GM19455 (cell line): ENCODE data around the gene NANOS2.

ENCODE experiments used
- ATAC-seq: cut with Tn5 transposase; IDR thresholded peaks from one replicate; pipeline ENCODE4 v1.9.1; 2021; ENCODE audit not compliant: unreplicated experiment

Gene NANOS2

DNA sequence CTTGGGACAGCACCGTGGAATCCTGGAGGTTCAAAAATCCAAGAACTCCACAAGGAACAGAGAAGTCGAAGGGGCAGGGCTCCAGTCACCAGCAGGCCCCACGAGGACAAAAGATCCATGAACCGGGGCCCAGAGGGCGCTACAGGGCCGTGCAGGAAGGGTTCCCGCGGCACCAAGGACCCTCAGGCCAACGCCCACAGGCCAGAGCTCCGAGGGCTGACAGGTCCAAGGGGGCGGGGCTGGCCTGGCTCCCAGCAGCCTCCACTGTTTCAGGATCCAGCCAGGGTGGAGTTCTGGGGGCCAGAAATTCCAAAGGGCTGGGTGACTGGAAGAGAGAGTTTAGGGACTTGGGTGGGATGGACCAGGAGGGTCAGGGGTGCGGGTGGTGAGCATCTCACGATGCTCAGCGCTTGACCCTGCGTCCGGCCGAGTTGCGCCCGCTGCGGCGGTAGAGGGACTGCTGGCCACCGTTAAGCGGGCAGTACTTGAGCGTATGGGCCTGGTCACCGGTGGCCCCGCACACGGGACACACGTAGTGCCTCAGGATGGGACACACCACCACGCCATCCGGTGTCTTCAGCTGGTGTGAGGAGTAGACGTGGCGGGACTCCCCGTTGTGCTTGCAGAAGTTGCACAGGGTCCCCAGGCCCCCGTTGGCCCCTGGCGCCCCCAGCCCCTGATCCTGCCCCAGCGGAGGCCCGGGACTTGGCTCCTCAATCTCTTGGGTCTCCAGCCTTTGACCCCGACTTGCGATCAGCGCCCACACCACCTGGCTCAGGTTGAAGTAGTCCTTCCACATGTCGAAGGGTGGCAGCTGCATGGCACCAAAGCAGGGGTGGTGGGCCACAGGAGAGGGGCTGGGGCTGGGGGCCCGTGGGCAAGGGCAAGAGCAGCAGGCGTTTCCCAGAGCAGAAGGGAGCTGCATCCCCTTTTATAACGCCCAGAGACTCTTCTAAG, at the start of gene NANOS2:
NANOS2 (minus strand) TSS at position 905 of the 957 bp plus-strand sequence; CDS start at position 820, 85 bp downstream.
- no peak for ATAC-seq

DNA sequence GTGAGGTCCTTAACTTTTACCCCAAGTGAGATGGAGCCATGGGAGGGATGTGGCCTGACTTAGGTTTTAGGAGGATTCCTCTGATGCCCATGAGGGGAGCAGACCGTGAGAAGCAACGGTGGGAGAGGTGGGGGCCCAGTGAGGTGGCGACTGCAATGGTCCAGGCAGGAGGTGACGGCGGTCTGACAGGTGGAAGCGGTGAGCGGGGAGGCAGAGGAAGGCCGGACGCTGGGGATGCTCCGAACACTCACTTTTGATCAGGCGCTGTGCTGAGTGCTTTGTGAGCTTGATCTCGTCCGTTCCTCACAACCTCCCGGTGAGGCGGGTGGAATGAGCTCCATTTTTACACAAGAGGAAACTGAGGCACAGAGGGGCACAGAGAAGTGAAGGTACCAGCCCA, 47.4 kb upstream of the NANOS2 start:
- ATAC-seq, result no peak

DNA sequence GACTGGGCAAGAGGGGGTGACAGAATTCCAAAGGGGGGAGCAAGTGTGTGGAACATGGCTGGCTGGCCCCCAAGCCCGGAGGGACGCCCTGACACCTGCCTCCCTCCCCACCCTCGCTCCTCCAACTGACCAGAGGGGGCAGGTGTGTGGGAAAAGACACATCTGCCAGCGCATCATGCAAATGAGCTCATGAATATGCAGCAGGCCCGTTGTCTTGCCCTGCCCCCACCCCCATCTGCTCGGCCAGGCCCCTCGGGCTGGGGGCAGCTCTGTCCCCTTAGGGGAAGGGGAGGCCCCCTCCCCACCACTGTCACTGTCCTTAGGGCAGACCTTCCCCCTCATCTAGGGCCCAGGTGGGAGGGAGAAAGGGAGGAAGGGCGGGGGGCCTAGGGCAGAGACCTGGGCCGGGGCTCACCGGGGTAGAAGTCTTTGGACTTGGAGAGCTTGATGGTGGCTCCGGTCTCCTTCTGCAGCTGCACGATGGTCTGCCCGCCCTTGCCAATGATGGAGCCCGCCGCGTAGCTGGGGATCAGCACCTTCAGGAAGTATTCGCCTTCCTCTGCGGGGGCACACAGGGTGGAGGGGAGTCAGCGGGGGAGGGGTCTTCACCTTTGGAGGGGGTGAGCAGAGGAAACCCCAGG, 46.1 kb upstream of the NANOS2 start:
- ATAC-seq, result no peak

DNA sequence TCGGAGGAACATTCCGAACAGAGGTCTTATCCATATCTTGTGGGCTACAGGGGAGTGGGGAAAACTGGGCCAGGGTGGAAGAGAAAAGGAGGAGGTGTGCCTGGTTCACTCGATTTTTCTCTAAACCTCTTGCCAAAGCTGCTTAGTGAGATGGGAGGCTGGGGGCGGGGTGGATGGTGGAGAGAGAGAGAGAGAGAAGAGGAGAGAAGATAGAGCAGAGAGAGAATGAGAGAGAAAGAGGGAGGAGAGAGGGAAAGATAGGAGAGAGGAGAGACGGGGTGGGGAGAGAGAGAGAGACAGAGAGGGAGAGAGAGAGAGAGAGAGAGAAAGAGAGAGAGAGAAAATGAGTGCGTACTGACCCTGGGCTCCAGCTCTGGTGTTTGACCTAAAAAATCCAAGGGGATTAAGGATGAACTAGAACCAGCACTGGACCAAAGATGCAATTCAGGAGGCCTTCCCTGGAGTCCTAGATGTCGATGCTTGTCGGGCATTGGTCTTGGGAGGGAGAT, 45.0 kb upstream of the NANOS2 start:
- no peak for ATAC-seq

DNA sequence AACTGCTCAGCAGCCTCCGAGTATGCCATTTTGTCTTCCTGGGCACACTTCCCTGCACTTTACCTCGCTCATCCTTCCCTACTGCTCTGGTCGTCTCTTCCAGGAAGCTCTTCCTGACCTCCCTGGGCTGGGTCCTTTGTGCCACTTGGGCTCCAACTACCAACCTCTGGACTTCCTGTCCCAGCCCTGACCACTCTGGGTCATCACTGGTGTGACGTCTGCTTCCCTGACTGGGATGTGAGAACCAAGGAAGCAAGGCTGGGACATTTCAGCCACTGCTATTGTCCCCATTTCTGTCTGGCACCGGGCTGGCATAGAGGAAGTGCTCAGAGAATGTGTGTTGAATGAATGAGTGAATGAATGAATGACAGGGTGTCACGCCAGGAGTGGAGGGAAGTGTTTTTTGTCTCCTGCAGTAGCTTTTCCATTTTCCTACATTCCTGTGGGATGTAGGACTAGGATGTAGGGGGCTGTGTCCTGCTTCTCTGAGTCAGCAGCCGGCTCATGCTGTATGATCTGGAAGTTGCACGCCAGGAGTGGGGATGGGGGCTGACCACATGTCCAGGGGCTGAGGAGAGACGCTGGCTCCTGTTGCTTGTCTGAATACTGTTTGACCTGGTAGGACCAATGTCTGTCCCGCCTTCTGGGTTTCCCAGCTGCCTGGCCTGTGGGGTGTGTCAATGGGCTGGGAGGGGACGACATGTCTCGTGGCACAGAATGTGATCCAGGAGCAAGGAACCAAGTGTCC, 44.4 kb upstream of the NANOS2 start:
- ATAC-seq, result no peak

DNA sequence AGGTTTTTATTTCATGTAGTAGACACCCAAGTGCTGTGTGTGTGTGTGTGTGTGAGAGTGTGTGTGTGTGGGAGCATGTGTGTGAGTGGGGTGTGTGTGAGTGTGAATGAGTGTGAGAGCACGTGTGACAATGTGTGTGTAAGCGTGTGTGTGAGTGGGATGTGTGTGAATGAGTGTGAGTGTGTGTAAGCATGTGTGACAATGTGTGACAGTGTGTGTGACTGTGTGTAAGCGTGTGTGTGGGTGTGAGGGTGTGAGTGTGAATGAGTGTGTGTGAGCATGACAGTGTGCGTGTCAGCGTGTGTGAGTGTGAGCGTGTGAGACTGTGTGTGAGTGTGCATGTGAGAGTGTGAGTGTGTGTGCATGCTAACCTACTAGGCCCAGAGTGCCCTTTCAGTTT, 43.7 kb upstream of the NANOS2 start:
- ATAC-seq, result no peak

DNA sequence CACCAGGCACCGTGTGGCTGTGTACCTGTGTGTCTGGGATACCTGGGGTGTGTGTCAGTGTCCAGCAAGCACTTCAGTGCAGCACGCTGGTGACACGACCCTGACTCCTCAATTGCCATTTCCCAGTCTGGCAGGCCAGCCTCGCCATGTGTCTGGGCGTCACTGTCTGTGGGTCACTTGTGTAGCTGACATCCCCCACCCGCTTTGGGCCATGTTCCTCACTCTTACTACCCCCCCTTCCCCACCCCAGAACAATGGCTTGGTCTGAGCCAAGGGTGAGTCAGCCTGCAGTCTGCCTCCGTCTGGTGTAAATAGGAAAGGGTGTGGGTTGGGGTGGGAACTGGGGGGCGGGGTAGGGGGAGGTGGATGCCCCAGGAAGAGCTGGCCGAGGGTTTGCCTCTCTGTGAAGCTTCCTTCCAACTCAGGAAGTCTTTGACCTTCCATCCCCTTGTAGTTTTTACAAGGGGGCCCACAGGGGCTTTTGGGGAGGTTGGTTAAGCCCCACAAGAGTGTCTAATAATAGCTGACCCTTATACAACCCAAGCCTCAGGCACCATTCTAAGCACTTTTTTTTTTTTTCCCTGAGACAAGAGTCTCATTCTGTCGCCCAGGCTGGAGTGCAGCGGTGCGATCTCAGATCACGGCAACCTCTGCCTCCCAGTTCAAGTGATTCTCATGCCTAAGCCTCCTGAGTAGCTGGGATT, 41.5 kb upstream of the NANOS2 start:
- ATAC-seq, result no peak

DNA sequence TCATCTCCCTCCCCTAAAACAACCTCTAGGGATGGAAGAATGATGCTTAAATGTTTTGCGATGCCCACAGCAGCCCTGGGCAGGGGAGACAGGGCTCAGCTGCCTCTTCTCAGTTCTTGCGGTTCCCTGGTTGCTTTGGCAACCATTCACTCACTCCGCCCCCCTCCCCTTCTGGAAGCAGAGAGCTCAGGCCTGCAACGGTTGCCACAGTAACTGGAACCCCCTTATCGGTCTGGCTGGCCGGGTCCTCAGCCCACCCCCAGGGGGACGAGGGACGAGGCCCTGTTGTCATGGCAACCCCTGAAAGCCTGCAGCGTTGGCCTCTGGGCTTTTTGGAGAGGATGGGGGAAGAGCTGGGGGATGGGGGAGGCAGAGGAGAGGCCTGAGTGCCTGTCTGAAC, 39.6 kb upstream of the NANOS2 start:
- no peak for ATAC-seq

DNA sequence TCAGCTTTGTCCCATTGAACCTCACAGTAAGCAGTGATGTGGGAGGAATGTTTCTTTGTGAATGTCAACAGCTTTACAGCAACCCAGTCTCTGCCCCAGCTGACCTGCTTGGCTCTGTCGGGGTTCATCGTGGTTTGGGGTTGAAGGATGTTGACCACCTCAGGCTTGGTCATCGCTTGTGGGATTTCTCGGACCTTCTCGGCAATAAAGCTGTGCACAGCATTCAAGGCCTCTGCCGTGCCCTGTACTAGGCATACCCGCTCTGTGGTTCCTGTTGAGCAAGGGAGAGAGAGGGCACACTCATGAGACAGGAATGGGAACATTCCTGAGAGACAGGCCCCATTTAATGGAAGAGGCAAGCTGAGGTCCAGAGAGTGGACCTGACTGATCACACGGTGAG, 39.1 kb upstream of the NANOS2 start:
- ATAC-seq, result no peak

DNA sequence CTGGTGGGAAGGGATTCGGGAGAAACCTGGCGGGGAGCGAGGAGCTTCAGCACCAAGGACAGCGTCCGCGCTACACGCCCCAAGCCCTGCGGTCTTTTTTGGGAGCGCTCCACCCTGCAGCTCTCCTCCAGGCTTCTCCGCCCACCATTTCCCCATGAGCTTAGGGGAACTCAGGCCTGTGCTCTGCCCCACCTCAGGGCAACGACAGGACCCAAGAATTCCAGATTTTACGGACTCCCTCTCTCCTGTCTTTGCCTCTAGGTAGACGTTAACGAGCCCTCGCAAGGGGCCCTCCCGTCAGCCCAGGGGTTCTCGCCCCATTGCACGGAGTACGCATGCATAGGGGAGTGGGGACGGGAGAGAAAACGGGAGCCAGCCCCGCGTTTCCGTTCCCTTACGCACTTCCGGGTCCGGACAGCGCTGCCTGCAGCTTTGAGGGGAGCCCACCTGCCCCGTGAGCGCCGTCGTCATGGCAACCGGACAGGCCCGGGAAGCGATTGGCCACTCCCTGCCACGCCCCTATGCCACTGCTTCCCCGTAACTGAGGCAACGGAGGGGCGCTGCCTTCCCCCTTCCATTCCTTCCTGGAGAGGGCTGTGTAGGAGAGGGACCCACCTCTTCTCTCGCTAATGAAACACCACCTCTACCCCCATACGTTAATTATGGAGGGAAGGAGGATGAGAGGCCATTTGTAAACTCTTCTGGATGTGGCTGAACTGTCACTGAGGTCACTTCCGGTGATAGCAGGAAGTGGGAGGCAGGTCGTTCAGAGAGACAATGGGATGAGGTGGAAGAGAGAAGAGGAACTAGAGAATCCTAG, 38.3 kb upstream of the NANOS2 start:
- ATAC-seq, result no peak

DNA sequence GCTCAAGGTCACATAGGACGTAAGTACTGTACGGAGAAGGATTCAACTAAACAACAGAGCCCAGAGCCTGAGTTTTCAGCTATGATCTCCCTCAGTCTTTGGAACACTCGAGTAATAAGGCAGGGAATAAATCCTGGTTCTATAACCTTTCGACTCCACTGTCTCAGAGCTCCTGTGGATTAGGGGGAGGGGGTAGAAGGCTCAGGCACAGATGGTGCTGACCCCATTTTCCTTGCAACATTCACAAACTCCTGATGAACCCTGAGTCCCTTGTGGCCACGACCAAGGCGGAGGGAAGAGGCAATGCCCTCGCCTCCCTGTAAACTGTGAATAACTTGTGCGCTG, 37.7 kb upstream of the NANOS2 start:
- ATAC-seq, result no peak

DNA sequence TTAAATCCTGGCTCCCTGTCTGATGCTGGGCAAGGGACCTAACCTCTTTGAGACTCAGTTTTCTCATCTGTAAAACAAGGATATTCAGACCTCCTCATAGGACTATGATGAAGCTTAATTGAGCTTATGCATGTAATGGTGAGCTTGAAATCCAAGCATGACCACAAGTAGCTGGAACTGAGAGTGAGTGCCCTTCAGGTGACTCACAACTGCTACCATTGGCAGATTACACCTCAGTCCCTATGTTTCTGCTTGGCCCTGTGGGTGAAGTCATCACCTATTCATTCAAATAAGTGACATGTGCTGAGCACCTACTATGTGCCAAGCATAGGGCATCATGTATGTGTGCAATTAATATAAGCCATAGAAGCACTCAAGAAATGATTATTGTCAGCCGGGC, 33.3 kb upstream of the NANOS2 start:
- ATAC-seq, result no peak

DNA sequence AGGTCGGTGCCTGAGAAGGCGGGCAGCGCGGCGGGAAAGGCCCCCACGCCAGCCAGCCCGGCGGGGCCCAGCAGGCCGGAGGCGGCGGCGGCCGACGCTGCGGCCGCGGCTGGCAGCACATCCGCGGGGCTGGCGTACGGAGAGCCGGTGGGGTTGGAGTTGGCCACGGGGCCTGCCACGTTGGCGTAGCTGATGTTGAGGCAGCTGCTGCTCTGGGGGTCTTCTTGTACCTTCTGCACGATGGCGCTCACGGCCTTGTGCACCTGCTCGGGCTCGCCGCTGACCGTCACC, 25.9 kb upstream of the NANOS2 start:
- no peak for ATAC-seq

DNA sequence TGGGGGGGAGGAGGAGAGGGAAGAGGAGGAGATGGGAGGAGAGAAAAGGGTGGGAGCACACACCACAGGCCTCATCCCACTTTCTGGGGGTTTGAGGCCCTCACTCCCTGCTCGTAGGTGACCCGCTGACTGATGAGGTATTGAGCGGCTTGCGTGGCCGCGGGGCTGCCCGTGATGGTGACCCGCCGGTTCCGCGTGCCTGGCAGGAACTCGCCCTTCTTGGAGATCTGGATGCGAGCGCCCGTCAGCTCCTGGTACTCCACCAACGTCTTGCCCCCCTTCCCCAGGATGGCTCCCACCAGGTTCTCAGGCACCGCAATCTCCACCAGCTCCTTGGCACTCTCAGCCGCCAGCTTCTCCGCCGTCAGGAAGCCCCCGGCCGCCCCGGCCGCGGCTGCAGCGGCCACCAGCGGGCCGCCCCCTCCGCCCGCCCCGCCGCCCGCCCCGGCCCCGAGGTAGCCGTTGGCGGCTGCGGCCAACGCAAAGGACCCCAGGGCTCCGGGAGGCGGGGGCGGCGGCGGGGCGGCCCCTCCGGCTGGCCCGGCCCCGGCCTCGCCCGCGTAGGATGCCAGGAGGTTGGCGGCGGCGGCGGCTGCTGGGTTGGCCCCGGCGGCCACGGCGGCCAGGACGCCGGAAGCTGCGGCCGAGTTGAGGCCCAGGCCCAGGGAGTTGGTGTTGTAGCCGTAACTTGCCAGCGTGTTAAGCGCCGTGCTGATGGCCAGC, 25.4 kb upstream of the NANOS2 start:
- no peak for ATAC-seq

DNA sequence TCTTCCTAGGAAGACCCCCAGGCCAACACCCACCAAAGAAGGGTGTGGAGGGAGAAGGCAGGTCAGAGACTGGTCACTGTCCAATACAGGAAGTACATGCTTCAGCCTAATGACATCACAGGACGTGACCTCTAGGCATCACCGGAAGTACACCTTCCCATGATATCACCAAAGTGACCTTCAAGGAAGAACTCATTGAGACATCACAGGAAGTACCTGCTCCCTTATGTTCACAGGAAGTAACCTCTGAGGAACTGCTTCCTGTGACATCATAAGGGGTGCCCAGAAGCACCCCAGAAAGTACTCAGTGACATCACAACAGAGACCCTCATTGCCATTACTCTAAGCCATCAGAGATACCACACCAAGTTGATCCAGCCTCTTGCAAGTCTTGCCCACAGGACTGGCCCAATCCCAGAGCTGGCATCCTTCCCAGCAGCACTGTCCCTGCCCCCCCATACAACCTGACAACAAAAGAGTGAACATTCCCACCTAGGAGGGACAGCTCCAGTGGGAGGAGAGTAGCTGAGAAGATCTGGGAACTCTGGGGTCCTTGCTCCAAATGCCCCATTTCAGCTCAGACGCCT, 24.2 kb upstream of the NANOS2 start:
- ATAC-seq, result no peak

DNA sequence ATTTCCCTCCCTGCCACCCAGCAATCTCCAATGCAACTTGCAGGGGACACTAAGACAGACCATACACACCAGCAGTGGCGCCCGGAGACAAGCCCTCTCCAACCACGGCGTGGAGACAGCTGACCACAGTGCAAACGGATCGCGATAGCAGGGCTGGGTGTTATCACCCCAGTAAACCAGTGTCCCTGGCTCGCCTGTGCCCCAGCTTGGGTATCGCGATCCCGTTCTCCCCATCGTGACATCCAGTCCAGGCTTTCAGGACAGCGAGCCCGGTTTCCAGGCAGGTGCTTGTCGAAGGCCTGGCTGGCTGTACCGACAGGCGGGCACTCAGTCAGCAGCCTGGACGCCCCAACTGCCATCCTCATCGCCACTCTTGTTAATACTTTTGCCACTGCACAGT, 20.7 kb upstream of the NANOS2 start:
- ATAC-seq, result no peak

DNA sequence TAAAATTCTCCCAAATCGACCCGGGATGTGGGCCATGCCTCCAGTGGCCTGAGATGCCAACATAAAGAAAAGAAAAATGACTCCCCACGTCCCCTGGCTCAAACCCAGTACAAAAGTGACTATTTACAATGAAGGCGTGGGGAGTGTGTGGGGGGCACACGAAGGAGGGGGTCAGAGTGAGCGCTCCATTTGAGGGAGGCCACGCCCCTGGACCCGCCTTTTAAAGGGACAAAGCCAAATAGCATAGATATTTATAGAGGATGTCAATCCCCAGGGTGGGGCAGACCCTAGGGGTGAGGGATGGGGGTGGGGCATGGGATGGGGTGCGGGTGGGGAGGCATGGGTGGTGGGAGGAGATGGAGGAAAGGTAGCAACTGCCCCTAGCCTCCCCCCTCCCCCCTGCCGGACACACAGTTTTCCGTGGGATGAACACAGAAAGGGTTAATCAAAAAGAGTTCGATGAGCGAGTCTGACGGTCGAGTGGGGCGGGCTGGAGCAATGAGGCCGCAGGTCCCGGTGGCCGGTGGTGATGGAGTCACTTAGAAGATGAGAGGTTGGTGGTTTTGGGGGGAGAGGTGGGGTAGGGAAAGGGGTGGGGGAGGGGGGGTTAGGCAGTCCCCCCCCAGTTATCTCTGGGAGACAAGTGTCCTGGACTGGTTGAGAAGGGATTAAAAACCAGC, 20.1 kb upstream of the NANOS2 start:
- ATAC-seq, result no peak

DNA sequence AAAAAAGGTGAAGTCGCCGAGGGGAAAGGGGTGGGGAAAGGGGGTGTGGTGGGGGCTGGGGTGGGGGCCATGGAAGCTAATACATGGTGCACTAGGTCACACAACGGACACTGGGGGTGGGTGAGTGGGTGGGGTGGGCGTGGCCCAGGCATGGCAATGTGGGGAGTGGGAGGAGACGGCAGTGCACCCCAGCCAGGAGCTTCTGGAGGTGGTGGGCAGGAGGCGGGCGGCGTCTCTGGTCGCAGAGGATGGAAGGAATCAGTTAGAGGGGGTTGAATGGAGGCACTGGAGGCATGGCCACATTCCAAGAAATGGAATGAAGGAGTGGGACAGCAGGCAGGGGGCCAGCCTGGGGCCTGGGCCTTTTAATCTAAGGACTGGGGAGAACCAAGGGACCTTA, 19.2 kb upstream of the NANOS2 start:
- ATAC-seq, result no peak

DNA sequence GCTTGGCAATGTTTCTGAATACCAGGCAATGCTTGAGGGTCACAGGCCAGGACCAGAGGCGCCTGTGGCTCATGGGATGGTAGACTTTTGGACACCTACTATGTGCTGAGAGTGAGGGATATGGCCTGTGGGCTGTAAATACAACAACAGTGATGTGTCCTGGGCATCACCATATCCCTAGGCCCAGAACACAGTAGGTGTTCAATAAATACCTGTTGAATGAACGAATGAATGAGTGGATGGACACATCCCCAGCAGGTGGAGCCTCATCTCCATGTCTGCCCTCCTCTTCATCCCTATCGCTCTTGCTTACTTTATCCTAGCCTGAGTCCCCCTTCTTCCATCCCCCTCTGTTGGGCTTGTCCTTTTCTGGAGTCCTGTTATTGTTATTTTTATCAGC, 16.5 kb upstream of the NANOS2 start:
- ATAC-seq, result no peak
